Ishikawa (cell line): ENCODE results near the gene CILP2.

Experiments used
- CEBPB ChIP-seq: IDR thresholded peaks from 2 replicates; pipeline ENCODE4 v1.6.1; 2012
- CREB1 ChIP-seq: IDR thresholded peaks from 2 replicates; pipeline ENCODE4 v1.6.1; 2012; ENCODE audit warnings: low read depth
- EGR1 ChIP-seq: IDR thresholded peaks from 2 replicates; pipeline ENCODE4 v1.6.1; 2012
- EP300 ChIP-seq: IDR thresholded peaks from 2 replicates; pipeline ENCODE4 v1.6.1; 2012; ENCODE audit warnings: borderline replicate concordance
- RAD21 ChIP-seq: IDR thresholded peaks from 2 replicates; pipeline ENCODE4 v1.6.1; 2012; ENCODE audit warnings: low read depth
- TAF1 ChIP-seq: IDR thresholded peaks from 2 replicates; pipeline ENCODE4 v1.6.1; 2012; ENCODE audit warnings: low read depth, mild to moderate bottlenecking
- TCF12 ChIP-seq: IDR thresholded peaks from 2 replicates; pipeline ENCODE4 v1.6.1; 2012; ENCODE audit warnings: low read depth
- TEAD4 ChIP-seq: IDR thresholded peaks from 2 replicates; pipeline ENCODE4 v1.6.1; 2012
- YY1 ChIP-seq: IDR thresholded peaks from 2 replicates; pipeline ENCODE4 v1.6.1; 2012; ENCODE audit warnings: low read depth
- ZBTB7A ChIP-seq: IDR thresholded peaks from 2 replicates; pipeline ENCODE4 v1.6.1; 2012; ENCODE audit warnings: low read depth
- TF ChIP-seq, protein P1 (sequence below): IDR thresholded peaks from 2 replicates; pipeline ENCODE4 v1.6.1; 2012
- TF ChIP-seq, protein P2 (sequence below): IDR thresholded peaks from 2 replicates; pipeline ENCODE4 v1.6.1; 2012
- TF ChIP-seq, protein P3 (sequence below): IDR thresholded peaks from 2 replicates; pipeline ENCODE4 v1.6.1; 2012; ENCODE audit warnings: low read depth, mild to moderate bottlenecking

DNA sequence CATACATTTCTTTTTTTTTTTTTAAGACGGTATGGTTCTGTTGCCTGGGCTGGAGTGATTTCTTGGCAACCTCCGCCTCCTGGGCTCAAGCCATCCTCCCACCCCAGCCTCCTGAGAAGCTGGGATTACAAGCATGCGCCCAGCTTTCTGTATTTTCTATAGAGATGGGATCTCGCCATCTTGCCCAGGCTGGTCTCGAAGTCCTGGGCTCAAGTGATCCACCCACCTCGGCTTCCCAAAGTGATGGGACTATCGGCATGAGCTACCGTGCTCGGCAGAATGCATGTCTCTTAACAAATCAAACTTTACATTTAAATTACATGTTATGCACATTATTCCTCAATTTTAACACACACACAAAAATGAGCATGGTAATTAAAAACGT is 20.8 kb upstream of the CILP2 start:
- TF ChIP-seq RAD21 (no peak), YY1 (no peak), TCF12 (no peak), CEBPB (no peak), EP300 (no peak), EGR1 (no peak), TEAD4 (no peak), TAF1 (no peak), CREB1 (no peak), ZBTB7A (no peak)
- TF ChIP-seq, protein P1, sequence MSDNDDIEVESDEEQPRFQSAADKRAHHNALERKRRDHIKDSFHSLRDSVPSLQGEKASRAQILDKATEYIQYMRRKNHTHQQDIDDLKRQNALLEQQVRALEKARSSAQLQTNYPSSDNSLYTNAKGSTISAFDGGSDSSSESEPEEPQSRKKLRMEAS: no peak
- TF ChIP-seq, protein P2, sequence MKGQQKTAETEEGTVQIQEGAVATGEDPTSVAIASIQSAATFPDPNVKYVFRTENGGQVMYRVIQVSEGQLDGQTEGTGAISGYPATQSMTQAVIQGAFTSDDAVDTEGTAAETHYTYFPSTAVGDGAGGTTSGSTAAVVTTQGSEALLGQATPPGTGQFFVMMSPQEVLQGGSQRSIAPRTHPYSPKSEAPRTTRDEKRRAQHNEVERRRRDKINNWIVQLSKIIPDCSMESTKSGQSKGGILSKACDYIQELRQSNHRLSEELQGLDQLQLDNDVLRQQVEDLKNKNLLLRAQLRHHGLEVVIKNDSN: no peak
- TF ChIP-seq, protein P3, sequence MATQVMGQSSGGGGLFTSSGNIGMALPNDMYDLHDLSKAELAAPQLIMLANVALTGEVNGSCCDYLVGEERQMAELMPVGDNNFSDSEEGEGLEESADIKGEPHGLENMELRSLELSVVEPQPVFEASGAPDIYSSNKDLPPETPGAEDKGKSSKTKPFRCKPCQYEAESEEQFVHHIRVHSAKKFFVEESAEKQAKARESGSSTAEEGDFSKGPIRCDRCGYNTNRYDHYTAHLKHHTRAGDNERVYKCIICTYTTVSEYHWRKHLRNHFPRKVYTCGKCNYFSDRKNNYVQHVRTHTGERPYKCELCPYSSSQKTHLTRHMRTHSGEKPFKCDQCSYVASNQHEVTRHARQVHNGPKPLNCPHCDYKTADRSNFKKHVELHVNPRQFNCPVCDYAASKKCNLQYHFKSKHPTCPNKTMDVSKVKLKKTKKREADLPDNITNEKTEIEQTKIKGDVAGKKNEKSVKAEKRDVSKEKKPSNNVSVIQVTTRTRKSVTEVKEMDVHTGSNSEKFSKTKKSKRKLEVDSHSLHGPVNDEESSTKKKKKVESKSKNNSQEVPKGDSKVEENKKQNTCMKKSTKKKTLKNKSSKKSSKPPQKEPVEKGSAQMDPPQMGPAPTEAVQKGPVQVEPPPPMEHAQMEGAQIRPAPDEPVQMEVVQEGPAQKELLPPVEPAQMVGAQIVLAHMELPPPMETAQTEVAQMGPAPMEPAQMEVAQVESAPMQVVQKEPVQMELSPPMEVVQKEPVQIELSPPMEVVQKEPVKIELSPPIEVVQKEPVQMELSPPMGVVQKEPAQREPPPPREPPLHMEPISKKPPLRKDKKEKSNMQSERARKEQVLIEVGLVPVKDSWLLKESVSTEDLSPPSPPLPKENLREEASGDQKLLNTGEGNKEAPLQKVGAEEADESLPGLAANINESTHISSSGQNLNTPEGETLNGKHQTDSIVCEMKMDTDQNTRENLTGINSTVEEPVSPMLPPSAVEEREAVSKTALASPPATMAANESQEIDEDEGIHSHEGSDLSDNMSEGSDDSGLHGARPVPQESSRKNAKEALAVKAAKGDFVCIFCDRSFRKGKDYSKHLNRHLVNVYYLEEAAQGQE: no peak
